HepG2 (cell line): ENCODE results near the gene NKAIN4. TPM values are rescaled to one million over a fixed set of nuclear protein-coding genes. Genes with fewer than 3 reads are reported as not detected.

Source experiments
- ARID4A ChIP-seq: sonication (generic); formaldehyde crosslinking; IDR thresholded peaks from 2 replicates; pipeline ENCODE4 v1.5.0; 2020; ENCODE audit warnings: mild to moderate bottlenecking, missing genetic modification reagents, borderline replicate concordance
- DMAP1 ChIP-seq: IDR thresholded peaks from 2 replicates; pipeline ENCODE4 v1.6.1; 2016
- FOXO1 ChIP-seq: sonication (generic); formaldehyde crosslinking; IDR thresholded peaks from 2 replicates; pipeline ENCODE4 v1.4.0; 2020; ENCODE audit warnings: missing genetic modification reagents
- HES4 ChIP-seq: sonication (generic); formaldehyde crosslinking; IDR thresholded peaks from 2 replicates; pipeline ENCODE4 v1.9.0; 2021; ENCODE audit warnings: mild to moderate bottlenecking, missing genetic modification reagents, borderline replicate concordance
- MAFK ChIP-seq, 2 experiments: IDR thresholded peaks in 1 of 2; conservative IDR thresholded peaks in 1 of 2; 2 replicates each; pipeline ENCODE4 v1.6.1; 2011; ENCODE audit warnings: improper control_type of control experiment in 2 of 2, low read length in 2 of 2
- MED1 ChIP-seq: sonication (generic); formaldehyde crosslinking; IDR thresholded peaks from 2 replicates; pipeline ENCODE4 v1.4.0; 2020; ENCODE audit warnings: missing genetic modification reagents
- MYNN ChIP-seq: sonication (generic); formaldehyde crosslinking; IDR thresholded peaks from 2 replicates; pipeline ENCODE4 v1.4.0; 2020; ENCODE audit warnings: mild to moderate bottlenecking, low read depth, missing genetic modification reagents
- NFYC ChIP-seq: IDR thresholded peaks from 2 replicates; pipeline ENCODE4 v1.6.1; 2016; ENCODE audit warnings: missing genetic modification reagents, missing compliant biosample characterization
- PLSCR1 ChIP-seq: sonication (generic); formaldehyde crosslinking; IDR thresholded peaks from 2 replicates; pipeline ENCODE4 v1.5.0; 2020; ENCODE audit warnings: missing genetic modification reagents, mild to moderate bottlenecking, borderline replicate concordance
- RBFOX2 ChIP-seq: fragments of 200-400 bp; formaldehyde crosslinking; IDR thresholded peaks from 2 replicates; pipeline ENCODE4 v1.6.1; 2017; ENCODE audit warnings: low read depth, mild to moderate bottlenecking, low read length
- SAFB2 ChIP-seq: sonication (generic); formaldehyde crosslinking; IDR thresholded peaks from 2 replicates; pipeline ENCODE4 v1.5.1; 2020; ENCODE audit warnings: missing genetic modification reagents, low read depth, mild to moderate bottlenecking, borderline replicate concordance
- SETDB1 ChIP-seq: sonication (generic); formaldehyde crosslinking; IDR thresholded peaks from 2 replicates; pipeline ENCODE4 v1.5.1; 2020; ENCODE audit warnings: missing genetic modification reagents, mild to moderate bottlenecking, borderline replicate concordance
- SIN3B ChIP-seq: fragments of 150-350 bp; IDR thresholded peaks from 2 replicates; pipeline ENCODE4 v1.6.1; 2014; ENCODE audit warnings: low read length
- TAF15 ChIP-seq: fragments of 200-400 bp; formaldehyde crosslinking; IDR thresholded peaks from one replicate; pipeline ENCODE4 v1.6.1; 2018; ENCODE audit warnings: mild to moderate bottlenecking, low read depth, low read length; ENCODE audit not compliant: poor library complexity, severe bottlenecking
- TFDP2 ChIP-seq: sonication (generic); formaldehyde crosslinking; IDR thresholded peaks from 2 replicates; pipeline ENCODE4 v1.4.0; 2020; ENCODE audit warnings: missing genetic modification reagents
- ZBTB3 ChIP-seq: sonication (generic); formaldehyde crosslinking; IDR thresholded peaks from 2 replicates; pipeline ENCODE4 v1.4.0; 2020; ENCODE audit warnings: low read depth, mild to moderate bottlenecking, moderate library complexity, missing genetic modification reagents, borderline replicate concordance
- ZNF556 ChIP-seq: sonication (generic); formaldehyde crosslinking; IDR thresholded peaks from 2 replicates; pipeline ENCODE4 v1.4.0; 2020; ENCODE audit warnings: mild to moderate bottlenecking, missing genetic modification reagents, borderline replicate concordance
- ZNF557 ChIP-seq: sonication (generic); formaldehyde crosslinking; IDR thresholded peaks from 2 replicates; pipeline ENCODE4 v1.4.0; 2020; ENCODE audit warnings: missing genetic modification reagents
- ZNF746 ChIP-seq: sonication (generic); formaldehyde crosslinking; IDR thresholded peaks from 2 replicates; pipeline ENCODE4 v1.8.0; 2022; ENCODE audit warnings: mild to moderate bottlenecking, missing genetic modification reagents
- ZNF776 ChIP-seq: sonication (generic); formaldehyde crosslinking; IDR thresholded peaks from 2 replicates; pipeline ENCODE4 v1.4.0; 2020; ENCODE audit warnings: mild to moderate bottlenecking, missing genetic modification reagents
- ZNF781 ChIP-seq: sonication (generic); formaldehyde crosslinking; IDR thresholded peaks from 2 replicates; pipeline ENCODE4 v1.5.1; 2020; ENCODE audit warnings: borderline replicate concordance, mild to moderate bottlenecking, missing genetic modification reagents; ENCODE audit errors: not compliant biosample characterization
- ZSCAN30 ChIP-seq: sonication (generic); formaldehyde crosslinking; IDR thresholded peaks from 2 replicates; pipeline ENCODE4 v1.5.0; 2020; ENCODE audit warnings: mild to moderate bottlenecking, missing genetic modification reagents
- polyA plus RNA-seq, 8 experiments: library from polyadenylated mRNA; depleted of rRNA in 3 of 8; stranded (reverse) in 7 of 8; unstranded in 1 of 8; fragments of >200 nt; fragmentation: Illumina TruSeq in 4 of 8; extraction: Trizol in 4 of 8; gene quantifications; 2 replicates each; pipeline versions ENCODE4 v1.2.1 to v1.2.3, GENCODE V29; 2011 to 2016; ENCODE audit warnings: low read depth in 4 of 8, missing spikeins in 1 of 8, mixed read lengths in 1 of 8; ENCODE audit not compliant: insufficient read depth in 1 of 8
- total RNA-seq, 5 experiments: library from RNA; depleted of rRNA; stranded (reverse); fragments of >200 nt; fragmentation: Illumina TruSeq; extraction: Trizol; gene quantifications; 2 replicates each; pipeline ENCODE4 v1.2.3, GENCODE V29; 2016; ENCODE audit warnings: low read depth in 1 of 5

NKAIN4 gene
- total and polyA plus RNA-seq, 2 of the 13 experiments (the other 11 are each of a cell fraction or from before 2014, with no cell fraction given): not detected

DNA sequence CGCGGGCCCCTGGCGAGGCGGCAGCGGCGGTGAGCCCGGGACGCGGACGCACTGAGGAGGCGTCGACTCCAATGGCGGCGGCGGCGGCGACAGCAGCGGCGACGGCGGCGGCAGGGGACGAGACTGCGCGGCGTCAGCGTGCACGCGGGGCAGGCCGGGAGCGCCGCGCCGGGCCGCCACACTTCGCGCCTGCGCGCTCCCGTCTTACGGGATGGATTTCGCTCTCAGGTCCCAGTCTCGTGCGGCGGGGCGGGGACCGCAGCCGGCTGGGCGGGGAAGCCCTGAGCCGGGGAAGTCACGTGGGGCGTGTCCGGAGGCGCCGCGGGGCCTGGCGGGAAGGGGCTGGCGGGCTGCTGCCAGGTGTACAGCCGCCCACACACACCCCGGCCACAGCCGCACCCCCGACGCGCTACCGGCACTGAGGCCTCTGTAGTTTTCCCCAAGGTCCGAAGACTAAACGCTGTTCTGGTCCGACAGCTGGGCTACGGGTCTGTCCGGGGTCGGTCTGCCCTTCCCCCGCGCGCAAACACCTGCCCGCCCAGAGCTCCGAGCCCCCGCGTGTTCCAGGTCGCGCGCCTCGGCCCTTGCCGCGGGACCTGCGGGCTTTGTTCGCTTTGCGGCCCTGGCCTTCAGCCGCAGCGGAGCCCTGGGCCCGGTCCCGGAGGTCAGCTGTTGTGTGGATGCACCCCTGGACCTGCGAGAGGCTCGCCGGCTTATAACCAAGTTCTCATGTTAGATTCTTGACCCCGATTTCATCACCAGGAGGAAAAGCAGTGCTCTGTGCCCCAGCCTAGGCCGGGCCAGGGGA lies 38.0 kb downstream of the NKAIN4 start, which contains the start of gene YTHDF1 (continued):
- TF ChIP-seq ZNF776 (CRISPR knock-in tag): peak; percentile 99
- peak; percentile 91 for TF ChIP-seq DMAP1 (CRISPR knock-in tag)
- peak; percentile 93 for TF ChIP-seq ZNF556 (CRISPR knock-in tag)
- peak; percentile 88 for TF ChIP-seq ZNF781
- no peak for TF ChIP-seq MAFK (conservative IDR thresholded peaks at IDR 0.05 in 1 of 2, IDR thresholded peaks at IDR 0.05 in 1 of 2; ENCODE audit: low read length in 2 of 2)
- TF ChIP-seq MED1 (CRISPR knock-in tag): peak; percentile 76
- TF ChIP-seq FOXO1 (CRISPR knock-in tag): peak; percentile 78
- peak; percentile 79; the same call in 1 of the 2 replicates for TF ChIP-seq SAFB2 (CRISPR knock-in tag)
- no peak for TF ChIP-seq PLSCR1 (CRISPR knock-in tag)
- TF ChIP-seq ZNF557 (CRISPR knock-in tag): peak; percentile 73; the same call in 1 of the 2 replicates
- TF ChIP-seq RBFOX2: peak; percentile 85
- TF ChIP-seq SIN3B: no peak
- peak; percentile 98 for TF ChIP-seq TFDP2 (CRISPR knock-in tag)
- no peak for TF ChIP-seq TAF15
- TF ChIP-seq NFYC (CRISPR knock-in tag): 0 out of 2 replicates have a peak, but pooled peaks have one; percentile 34
- TF ChIP-seq SETDB1 (CRISPR knock-in tag): no peak
- TF ChIP-seq ZNF746 (CRISPR knock-in tag): peak; percentile 87
- no peak; the same call in 1 of the 2 replicates for TF ChIP-seq ZSCAN30 (CRISPR knock-in tag)
- TF ChIP-seq HES4 (CRISPR knock-in tag): peak; percentile 98
- peak; percentile 96 for TF ChIP-seq ARID4A (CRISPR knock-in tag)
- peak; percentile 90 for TF ChIP-seq ZBTB3 (CRISPR knock-in tag)
- peak; percentile 93 for TF ChIP-seq MYNN (CRISPR knock-in tag)
